Body of pancreas (tissue), 4 donors: ENCODE measurements around the gene TLR10.

Source experiments
- POLR2A ChIP-seq, 3 donors: fragments of 450-650 bp; IDR thresholded peaks; one replicate each; pipeline ENCODE4 v1.6.1; 2016; ENCODE audit warnings: antibody characterized with exemption in 3 of 3, mild to moderate bottlenecking in 2 of 3
- TF ChIP-seq, protein P1 (sequence below), 7 experiments: fragments of 450-650 bp in 4 of 7; fragments of 200-600 bp in 3 of 7; sonication (generic) in 3 of 7; IDR thresholded peaks; one replicate each; pipeline ENCODE4 v1.5.1; 2016 to 2019; ENCODE audit warnings: antibody characterized with exemption in 7 of 7

DNA sequence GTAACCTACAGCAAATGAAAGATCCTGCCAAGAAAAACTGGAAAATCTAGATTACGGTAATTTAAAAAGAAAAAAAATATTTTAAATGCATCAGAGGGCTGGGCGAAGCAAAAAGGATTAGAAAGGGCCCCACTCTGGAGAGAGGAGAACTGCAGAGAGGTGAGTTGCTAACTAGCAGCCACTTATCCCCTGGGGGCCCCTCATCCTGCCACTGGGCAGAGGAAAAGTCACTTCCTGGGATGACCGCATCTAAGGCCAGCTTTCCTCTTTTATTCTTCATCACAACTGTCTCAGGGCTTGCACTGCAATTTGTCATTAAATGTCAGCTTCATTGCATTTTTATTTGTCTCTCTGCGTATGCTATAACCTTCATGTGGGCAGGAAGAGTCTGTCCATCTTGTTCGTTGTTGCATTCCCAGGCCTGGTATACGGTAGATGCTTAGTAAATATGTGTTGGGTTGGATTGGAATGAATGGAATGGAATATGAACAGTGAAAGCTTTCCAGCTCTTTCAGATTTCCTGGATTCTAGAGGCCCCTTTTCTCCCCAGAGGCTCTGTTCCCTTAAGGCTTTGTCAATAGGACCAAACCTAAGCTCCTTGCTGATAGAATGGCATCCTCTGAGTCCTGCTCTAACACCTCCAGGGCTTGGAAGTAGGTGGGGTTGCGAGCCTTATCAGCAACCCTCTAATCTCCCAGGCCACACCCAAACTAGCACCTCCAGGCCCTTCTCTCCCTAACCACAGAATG is 58.9 kb downstream of the TLR10 start:
- no peak for TF ChIP-seq POLR2A (IDR thresholded peaks at IDR 0.05)
- TF ChIP-seq, protein P1, sequence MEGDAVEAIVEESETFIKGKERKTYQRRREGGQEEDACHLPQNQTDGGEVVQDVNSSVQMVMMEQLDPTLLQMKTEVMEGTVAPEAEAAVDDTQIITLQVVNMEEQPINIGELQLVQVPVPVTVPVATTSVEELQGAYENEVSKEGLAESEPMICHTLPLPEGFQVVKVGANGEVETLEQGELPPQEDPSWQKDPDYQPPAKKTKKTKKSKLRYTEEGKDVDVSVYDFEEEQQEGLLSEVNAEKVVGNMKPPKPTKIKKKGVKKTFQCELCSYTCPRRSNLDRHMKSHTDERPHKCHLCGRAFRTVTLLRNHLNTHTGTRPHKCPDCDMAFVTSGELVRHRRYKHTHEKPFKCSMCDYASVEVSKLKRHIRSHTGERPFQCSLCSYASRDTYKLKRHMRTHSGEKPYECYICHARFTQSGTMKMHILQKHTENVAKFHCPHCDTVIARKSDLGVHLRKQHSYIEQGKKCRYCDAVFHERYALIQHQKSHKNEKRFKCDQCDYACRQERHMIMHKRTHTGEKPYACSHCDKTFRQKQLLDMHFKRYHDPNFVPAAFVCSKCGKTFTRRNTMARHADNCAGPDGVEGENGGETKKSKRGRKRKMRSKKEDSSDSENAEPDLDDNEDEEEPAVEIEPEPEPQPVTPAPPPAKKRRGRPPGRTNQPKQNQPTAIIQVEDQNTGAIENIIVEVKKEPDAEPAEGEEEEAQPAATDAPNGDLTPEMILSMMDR (IDR thresholded peaks at IDR 0.05): no peak
